Trophoblast cell (in vitro differentiated cells and primary cell): ENCODE data around the gene TRMT1.

ENCODE experiments used
- DNase-seq, 2 donors: peaks; one replicate each; pipeline ENCODE4 v3.0.0-alpha.2; 2016
- H2AFZ ChIP-seq: 2 replicates; pipeline ENCODE4 v1.6.1; 2013; ENCODE audit warnings: low read length, moderate library complexity, mild to moderate bottlenecking; ENCODE audit not compliant: insufficient read depth, poor library complexity
- H2AK5ac ChIP-seq: 2 replicates; pipeline ENCODE4 v1.6.1; 2013; ENCODE audit warnings: mild to moderate bottlenecking, low read length
- H2BK120ac ChIP-seq: 2 replicates; pipeline ENCODE4 v1.6.1; 2013; ENCODE audit warnings: low read length, mild to moderate bottlenecking, moderate library complexity; ENCODE audit not compliant: insufficient read depth, poor library complexity
- H2BK12ac ChIP-seq: 2 replicates; pipeline ENCODE4 v1.6.1; 2013; ENCODE audit warnings: mild to moderate bottlenecking, low read length, moderate library complexity
- H2BK5ac ChIP-seq: 2 replicates; pipeline ENCODE4 v1.6.1; 2013; ENCODE audit warnings: low read length, low read depth, moderate library complexity, mild to moderate bottlenecking; ENCODE audit not compliant: poor library complexity
- H3K14ac ChIP-seq: 2 replicates; pipeline ENCODE4 v1.6.1; 2013; ENCODE audit warnings: mild to moderate bottlenecking, low read length
- H3K18ac ChIP-seq: 2 replicates; pipeline ENCODE4 v1.6.1; 2013; ENCODE audit warnings: mild to moderate bottlenecking, low read length
- H3K23ac ChIP-seq: 2 replicates; pipeline ENCODE4 v1.6.1; 2013; ENCODE audit warnings: low read length
- H3K27ac ChIP-seq: 2 replicates; pipeline ENCODE4 v1.5.1; 2013; ENCODE audit warnings: low read depth, mild to moderate bottlenecking, inconsistent platforms, low read length, moderate library complexity
- H3K27me3 ChIP-seq: 2 replicates; pipeline ENCODE4 v1.6.1; 2013; ENCODE audit warnings: inconsistent platforms, mild to moderate bottlenecking, low read length, moderate library complexity; ENCODE audit not compliant: insufficient read depth
- H3K36me3 ChIP-seq, 2 experiments: 1 replicate in 1 of 2; 2 replicates in 1 of 2; pipeline ENCODE4 v1.6.1; 2013; ENCODE audit warnings: low read length in 2 of 2, mild to moderate bottlenecking in 2 of 2, moderate library complexity in 1 of 2; ENCODE audit not compliant: insufficient read depth in 2 of 2, control insufficient read depth in 1 of 2
- H3K4ac ChIP-seq: 2 replicates; pipeline ENCODE4 v1.6.1; 2013; ENCODE audit warnings: low read depth, mild to moderate bottlenecking, low read length, moderate library complexity
- H3K4me1 ChIP-seq, 2 experiments: 1 replicate in 1 of 2; 2 replicates in 1 of 2; pipeline ENCODE4 v1.6.1; 2013; ENCODE audit warnings: low read length in 2 of 2, mild to moderate bottlenecking in 2 of 2, moderate library complexity in 1 of 2; ENCODE audit not compliant: insufficient read depth in 2 of 2, control insufficient read depth in 1 of 2
- H3K4me2 ChIP-seq: 2 replicates; pipeline ENCODE4 v1.6.1; 2013; ENCODE audit warnings: inconsistent platforms, mild to moderate bottlenecking, low read length, moderate library complexity
- H3K4me3 ChIP-seq: 2 replicates; pipeline ENCODE4 v1.5.1; 2013; ENCODE audit warnings: mild to moderate bottlenecking, low read depth, low read length, inconsistent platforms
- H3K79me1 ChIP-seq: one replicate; pipeline ENCODE4 v1.6.1; 2013; ENCODE audit warnings: low read length
- H3K79me2 ChIP-seq: 2 replicates; pipeline ENCODE4 v1.6.1; 2013; ENCODE audit warnings: low read length, mild to moderate bottlenecking; ENCODE audit not compliant: control insufficient read depth, insufficient read depth, poor library complexity
- H3K9ac ChIP-seq: 2 replicates; pipeline ENCODE4 v1.6.1; 2013; ENCODE audit warnings: mild to moderate bottlenecking, low read length
- H3K9me3 ChIP-seq: 2 replicates; pipeline ENCODE4 v1.6.1; 2013; ENCODE audit warnings: low read depth, mild to moderate bottlenecking, control low read depth, inconsistent platforms, low read length; ENCODE audit not compliant: insufficient read depth
- H4K12ac ChIP-seq: 2 replicates; pipeline ENCODE4 v1.6.1; 2013; ENCODE audit warnings: low read depth, mild to moderate bottlenecking, low read length, moderate library complexity
- H4K8ac ChIP-seq: 2 replicates; pipeline ENCODE4 v1.6.1; 2013; ENCODE audit warnings: low read depth, mild to moderate bottlenecking, low read length, moderate library complexity
- H4K91ac ChIP-seq: one replicate; pipeline ENCODE4 v1.6.1; 2013; ENCODE audit warnings: low read depth, mild to moderate bottlenecking, low read length, moderate library complexity
- WGBS: extraction: QIAGEN DNeasy Blood & Tissue Kit; methylation state at CpG from one replicate; pipeline ENCODE4 v1.1.7; 2013; ENCODE audit warnings: missing lambda C conversion rate; ENCODE audit not compliant: insufficient read length, insufficient coverage; ENCODE audit errors: extremely low coverage; 5-methylcytosine and 5-hydroxymethylcytosine counted together

The TRMT1 gene

DNA sequence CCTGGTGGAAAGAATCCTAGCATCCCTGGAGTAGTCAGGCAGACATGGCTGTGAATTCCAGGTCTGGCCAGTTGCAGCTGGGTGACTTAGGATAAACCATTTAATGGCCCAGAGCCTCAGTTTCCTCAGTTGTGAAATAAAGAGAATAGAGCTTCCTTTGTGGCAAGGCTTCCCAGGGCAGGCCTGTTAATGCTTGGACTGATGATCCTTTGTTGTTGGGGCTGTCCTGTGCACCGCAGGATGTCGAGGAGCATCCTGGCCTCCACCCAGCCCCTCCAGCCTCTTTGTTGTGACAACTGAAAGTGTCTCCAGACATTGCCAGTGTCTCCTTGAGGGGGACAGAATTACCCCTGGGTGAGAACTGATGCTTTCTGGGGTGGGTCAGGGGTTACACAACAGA, 30.2 kb downstream of the TRMT1 start:
- no peaks in the 10 kb centered on the region for H3K79me2 ChIP-seq
- WGBS, result no CpG with 5 or more reads among the region's 2 CpGs
- H3K14ac ChIP-seq, result no peak overlapping the region
- H3K9ac ChIP-seq, result no peak overlapping the region
- H3K4ac ChIP-seq, result no peak overlapping the region
- H3K79me1 ChIP-seq, result no peaks in the 10 kb centered on the region
- H2AFZ ChIP-seq, result no peak overlapping the region
- no peak overlapping the region for H4K8ac ChIP-seq
- no peak overlapping the region for H3K4me2 ChIP-seq
- no peak overlapping the region for H3K18ac ChIP-seq
- no peaks in the 10 kb centered on the region for H3K36me3 ChIP-seq
- no peak overlapping the region for H2BK12ac ChIP-seq
- H3K27me3 ChIP-seq, result peaks cover 7% of the 10 kb centered on the region
- H3K9me3 ChIP-seq, result no peaks in the 10 kb centered on the region
- no peak overlapping the region for H4K91ac ChIP-seq
- DNase-seq, result no peak
- no peak overlapping the region for H3K4me3 ChIP-seq
- no peak overlapping the region for H2BK5ac ChIP-seq
- H2BK120ac ChIP-seq, result no peak overlapping the region
- no peak overlapping the region for H3K27ac ChIP-seq
- no peaks in the 10 kb centered on the region for H3K4me1 ChIP-seq
- no peak overlapping the region for H3K23ac ChIP-seq
- H4K12ac ChIP-seq, result no peak overlapping the region
- no peak overlapping the region for H2AK5ac ChIP-seq

DNA sequence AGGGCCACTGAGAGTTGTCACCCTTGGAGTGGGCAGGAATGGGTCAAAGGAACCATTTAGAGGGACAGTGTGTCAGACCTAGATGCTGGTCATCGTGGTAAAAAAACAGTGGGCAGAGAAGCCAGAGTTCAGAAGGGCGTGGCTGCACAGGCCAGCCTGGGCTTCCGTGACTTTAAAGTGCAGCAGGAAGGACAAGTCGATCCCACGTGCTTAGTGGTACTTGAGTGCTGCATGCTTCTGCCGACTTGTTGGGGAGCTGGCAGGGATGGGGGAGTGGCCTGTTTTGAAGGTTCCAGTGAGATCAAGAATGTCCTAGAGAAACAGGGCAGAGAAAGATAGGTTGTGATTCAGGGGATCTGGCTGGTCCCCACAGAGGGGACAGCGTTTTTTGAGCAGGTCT, 30.9 kb downstream of the TRMT1 start:
- Histone ChIP-seq H2BK5ac (no peak overlapping the region), H3K36me3 (no peaks in the 10 kb centered on the region), H2BK120ac (no peak overlapping the region), H4K12ac (no peak overlapping the region), H3K9ac (no peak overlapping the region), H3K4me1 (no peaks in the 10 kb centered on the region), H4K8ac (no peak overlapping the region), H3K4ac (no peak overlapping the region), H3K9me3 (no peaks in the 10 kb centered on the region), H4K91ac (no peak overlapping the region), H3K4me2 (no peak overlapping the region), H3K79me1 (no peaks in the 10 kb centered on the region), H3K4me3 (no peak overlapping the region), H3K23ac (no peak overlapping the region), H2AK5ac (no peak overlapping the region), H3K27ac (no peak overlapping the region), H3K79me2 (no peaks in the 10 kb centered on the region), H3K18ac (no peak overlapping the region), H2AFZ (no peak overlapping the region), H3K27me3 (peaks cover 5% of the 10 kb centered on the region), H2BK12ac (no peak overlapping the region), H3K14ac (no peak overlapping the region)
- WGBS, result no CpG with 5 or more reads among the region's 7 CpGs
- DNase-seq, result no peak

- Histone ChIP-seq H3K14ac (no peak overlapping the region), H2AK5ac (no peak overlapping the region), H4K8ac (no peak overlapping the region), H3K9me3 (no peaks in the 10 kb centered on the region), H3K36me3 (no peaks in the 10 kb centered on the region), H3K23ac (no peak overlapping the region), H2AFZ (no peak overlapping the region), H3K9ac (no peak overlapping the region), H3K4me1 (no peaks in the 10 kb centered on the region), H2BK120ac (no peak overlapping the region), H3K4ac (no peak overlapping the region), H4K12ac (no peak overlapping the region), H4K91ac (no peak overlapping the region), H3K27ac (no peak overlapping the region), H3K18ac (no peak overlapping the region), H3K4me3 (no peak overlapping the region), H3K27me3 (peaks cover 4% of the 10 kb centered on the region), H3K79me2 (no peaks in the 10 kb centered on the region), H3K4me2 (no peak overlapping the region), H2BK12ac (no peak overlapping the region), H3K79me1 (no peaks in the 10 kb centered on the region), H2BK5ac (no peak overlapping the region)
- DNase-seq, result no peak
- no CpG with 5 or more reads among the region's 9 CpGs for WGBS
Measured at GRCh38 chr19:13083627-13084026, 32.9 kb downstream of the TRMT1 start.

DNA sequence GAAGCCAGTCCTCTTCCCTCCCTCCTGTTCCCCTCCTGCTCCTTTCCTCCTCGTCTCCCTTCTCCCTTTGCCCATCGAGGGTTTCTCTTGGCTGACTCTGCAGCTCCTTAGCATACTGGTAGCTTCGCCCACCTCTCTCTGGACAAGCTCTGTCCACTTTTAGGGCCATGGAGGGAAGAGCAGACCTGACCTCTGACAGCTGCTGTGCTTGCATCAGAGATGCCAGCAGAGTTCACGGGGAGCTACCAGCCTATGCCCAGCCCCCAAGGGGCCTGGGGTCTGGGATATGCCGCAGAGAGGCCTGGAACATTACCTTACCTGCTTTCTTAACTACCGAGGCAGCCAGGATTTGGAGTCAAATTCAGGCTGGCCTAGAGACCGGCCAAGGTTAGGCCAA, 33.5 kb downstream of the TRMT1 start:
- Histone ChIP-seq H3K79me1 (no peaks in the 10 kb centered on the region), H2BK5ac (no peak overlapping the region), H3K9me3 (no peaks in the 10 kb centered on the region), H3K23ac (no peak overlapping the region), H3K18ac (no peak overlapping the region), H4K8ac (no peak overlapping the region), H3K27ac (no peak overlapping the region), H2BK120ac (no peak overlapping the region), H4K12ac (no peak overlapping the region), H3K4me1 (no peaks in the 10 kb centered on the region), H3K4me2 (no peak overlapping the region), H2AK5ac (no peak overlapping the region), H2AFZ (no peak overlapping the region), H2BK12ac (no peak overlapping the region), H3K36me3 (no peaks in the 10 kb centered on the region), H3K4me3 (no peak overlapping the region), H3K4ac (no peak overlapping the region), H4K91ac (no peak overlapping the region), H3K27me3 (peaks cover 7% of the 10 kb centered on the region), H3K9ac (no peak overlapping the region), H3K14ac (no peak overlapping the region), H3K79me2 (no peaks in the 10 kb centered on the region)
- no CpG with 5 or more reads among the region's 7 CpGs for WGBS
- no peak for DNase-seq
